Measurements from ENCODE around the gene RNF223. TPM values are rescaled to one million over a fixed set of nuclear protein-coding genes. Genes with fewer than 3 reads are reported as not detected.
"Not testable (repeated sequence)": the region's sequence is repeated elsewhere in the genome, so short reads cannot be mapped to it uniquely, and the experiment has no call there.

RNF223 gene
- total RNA-seq, 1 experiment from 2014 or later = 147 TPM

DNA sequence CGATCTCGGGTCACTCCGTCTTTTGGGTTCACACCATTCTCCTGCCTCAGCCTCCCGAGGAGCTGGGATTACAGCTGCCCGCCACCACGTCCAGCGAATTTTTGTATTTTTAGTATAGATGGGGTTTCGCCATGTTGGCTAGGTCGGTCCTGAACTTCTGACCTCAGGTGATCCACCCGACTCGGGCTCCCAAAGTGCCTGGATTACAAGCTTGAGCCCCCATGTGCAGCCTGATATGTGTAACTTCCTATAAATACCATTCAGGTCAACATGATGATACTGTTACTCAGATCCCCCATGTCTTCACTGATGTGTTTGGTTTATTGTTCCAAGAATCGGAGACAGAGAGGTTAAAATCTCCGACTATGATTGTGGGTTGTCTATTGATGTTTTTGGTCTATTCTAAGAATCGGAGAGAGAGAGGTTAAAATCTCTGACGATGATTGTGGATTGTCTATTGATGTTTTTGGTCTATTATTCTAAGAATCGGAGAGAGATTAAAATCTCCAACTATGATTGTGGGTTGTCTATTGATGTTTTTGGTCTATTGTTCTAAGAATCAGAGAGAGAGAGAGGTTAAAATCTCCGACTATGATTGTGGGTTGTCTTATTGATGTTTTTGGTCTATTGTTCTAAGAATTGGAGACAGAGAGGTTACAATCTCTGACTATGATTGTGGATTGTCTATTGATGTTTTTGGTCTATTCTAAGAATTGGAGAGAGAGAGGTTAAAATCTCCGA, 24.7 kb upstream of the RNF223 start:
- POLR2A ChIA-PET (ENCODE audit: unreplicated experiment) = no interaction called here
- BruUV-seq (replicated peaks) = no TSS peak
- no peak for ATAC-seq
- H3K27me3 ChIP-seq (ENCODE audit: low read length) = no peaks in the 10 kb centered on the region
- no peak overlapping the region for H3K4me2 ChIP-seq (ENCODE audit: low read length)
- no peaks in the 10 kb centered on the region for H3K9me3 ChIP-seq (ENCODE audit: low read length)
- H3K36me3 ChIP-seq (ENCODE audit: low read depth, low read length) = peaks cover 16% of the 10 kb centered on the region; the same call in 1 of the 2 replicates
- H3K27ac ChIP-seq (ENCODE audit: low read length) = no peak overlapping the region
- no peaks in the 10 kb centered on the region for H3K9me2 ChIP-seq (replicated peaks; ENCODE audit: low read length)
- H2AFZ ChIP-seq (ENCODE audit: low read length) = no peak overlapping the region
- H4K20me1 ChIP-seq (ENCODE audit: low read length) = no peaks in the 10 kb centered on the region
- intact Hi-C loops (cut with micrococcal nuclease) = no loop called here
- DNase-seq = no peak
- H3K9ac ChIP-seq (ENCODE audit: low read length) = no peak overlapping the region
- peaks cover 9% of the 10 kb centered on the region for H3K79me2 ChIP-seq (ENCODE audit: low read length)
- TF ChIP-seq, protein P1, sequence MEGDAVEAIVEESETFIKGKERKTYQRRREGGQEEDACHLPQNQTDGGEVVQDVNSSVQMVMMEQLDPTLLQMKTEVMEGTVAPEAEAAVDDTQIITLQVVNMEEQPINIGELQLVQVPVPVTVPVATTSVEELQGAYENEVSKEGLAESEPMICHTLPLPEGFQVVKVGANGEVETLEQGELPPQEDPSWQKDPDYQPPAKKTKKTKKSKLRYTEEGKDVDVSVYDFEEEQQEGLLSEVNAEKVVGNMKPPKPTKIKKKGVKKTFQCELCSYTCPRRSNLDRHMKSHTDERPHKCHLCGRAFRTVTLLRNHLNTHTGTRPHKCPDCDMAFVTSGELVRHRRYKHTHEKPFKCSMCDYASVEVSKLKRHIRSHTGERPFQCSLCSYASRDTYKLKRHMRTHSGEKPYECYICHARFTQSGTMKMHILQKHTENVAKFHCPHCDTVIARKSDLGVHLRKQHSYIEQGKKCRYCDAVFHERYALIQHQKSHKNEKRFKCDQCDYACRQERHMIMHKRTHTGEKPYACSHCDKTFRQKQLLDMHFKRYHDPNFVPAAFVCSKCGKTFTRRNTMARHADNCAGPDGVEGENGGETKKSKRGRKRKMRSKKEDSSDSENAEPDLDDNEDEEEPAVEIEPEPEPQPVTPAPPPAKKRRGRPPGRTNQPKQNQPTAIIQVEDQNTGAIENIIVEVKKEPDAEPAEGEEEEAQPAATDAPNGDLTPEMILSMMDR (conservative IDR thresholded peaks at IDR 0.05; ENCODE audit: low read depth, low read length) = no peak
- TF ChIP-seq EZH2phosphoT487 (IDR thresholded peaks at IDR 0.05; ENCODE audit: borderline replicate concordance, low read length) (no peak), EZH2 (IDR thresholded peaks at IDR 0.05; ENCODE audit: low read length, unreplicated experiment) (no peak)
- H3F3A ChIP-seq (ENCODE audit: low read length, unreplicated experiment) = no peaks in the 10 kb centered on the region
- H3K4me3 ChIP-seq (ENCODE audit: low read length) = no peak overlapping the region
- CTCF ChIA-PET = no interaction called here
- H3K4me1 ChIP-seq (ENCODE audit: insufficient read depth, low read length) = no peaks in the 10 kb centered on the region

GRCh38 chr1:1096136-1096535, 22.0 kb upstream of the RNF223 start:
- intact Hi-C loops (cut with micrococcal nuclease); H3K4me3 ChIP-seq (ENCODE audit: low read length); ATAC-seq; H3K9me2 ChIP-seq (replicated peaks; ENCODE audit: low read length); H3K79me2 ChIP-seq (ENCODE audit: low read length); H3K4me1 ChIP-seq (ENCODE audit: insufficient read depth, low read length); H3K27me3 ChIP-seq (ENCODE audit: low read length); H3F3A ChIP-seq (ENCODE audit: low read length, unreplicated experiment); H2AFZ ChIP-seq (ENCODE audit: low read length); BruUV-seq (replicated peaks); H4K20me1 ChIP-seq (ENCODE audit: low read length); H3K9me3 ChIP-seq (ENCODE audit: low read length); POLR2A ChIA-PET (ENCODE audit: unreplicated experiment); CTCF ChIA-PET; DNase-seq; H3K36me3 ChIP-seq (ENCODE audit: low read depth, low read length); H3K9ac ChIP-seq (ENCODE audit: low read length); H3K4me2 ChIP-seq (ENCODE audit: low read length); H3K27ac ChIP-seq (ENCODE audit: low read length): not testable (repeated sequence)

GRCh38 chr1:1094981-1095380, 20.9 kb upstream of the RNF223 start:
- H2AFZ ChIP-seq (ENCODE audit: low read length) = no peak overlapping the region
- no peak for DNase-seq
- ChIA-PET POLR2A (ENCODE audit: unreplicated experiment) (no interaction called here), CTCF (no interaction called here)
- no peaks in the 10 kb centered on the region for H4K20me1 ChIP-seq (ENCODE audit: low read length)
- BruUV-seq (replicated peaks) = no TSS peak
- no peaks in the 10 kb centered on the region for H3F3A ChIP-seq (ENCODE audit: low read length, unreplicated experiment)
- TF ChIP-seq EZH2phosphoT487 (IDR thresholded peaks at IDR 0.05; ENCODE audit: borderline replicate concordance, low read length) (no peak), EZH2 (IDR thresholded peaks at IDR 0.05; ENCODE audit: low read length, unreplicated experiment) (no peak)
- TF ChIP-seq, protein P1 (conservative IDR thresholded peaks at IDR 0.05; ENCODE audit: low read depth, low read length) = no peak
- H3K9me2 ChIP-seq (replicated peaks; ENCODE audit: low read length) = no peaks in the 10 kb centered on the region
- H3K9ac ChIP-seq (ENCODE audit: low read length) = no peak overlapping the region
- H3K79me2 ChIP-seq (ENCODE audit: low read length) = no peaks in the 10 kb centered on the region
- no peak overlapping the region for H3K4me2 ChIP-seq (ENCODE audit: low read length)
- ATAC-seq = no peak
- no peaks in the 10 kb centered on the region for H3K4me1 ChIP-seq (ENCODE audit: insufficient read depth, low read length)
- no peaks in the 10 kb centered on the region for H3K36me3 ChIP-seq (ENCODE audit: low read depth, low read length)
- no peak overlapping the region for H3K27ac ChIP-seq (ENCODE audit: low read length)
- H3K9me3 ChIP-seq (ENCODE audit: low read length) = no peaks in the 10 kb centered on the region
- no peak overlapping the region for H3K4me3 ChIP-seq (ENCODE audit: low read length)
- intact Hi-C loops (cut with micrococcal nuclease) = no loop called here
- H3K27me3 ChIP-seq (ENCODE audit: low read length) = no peaks in the 10 kb centered on the region
